Inflammatory macrophage treated with lipopolysaccharide for 1 hour (primary cell): ENCODE results near the gene TYW5.
A peak's percentile ranks its signal among the peaks of the same experiment; 100 is the strongest.
"Not testable (repeated sequence)": the region's sequence is repeated elsewhere in the genome, so short reads cannot be mapped to it uniquely, and the experiment has no call there.

Source experiments
- DNase-seq, 2 donors: peaks; one replicate each; pipeline ENCODE4 v3.0.0-alpha.2; 2020 to 2022

TYW5 gene

DNA sequence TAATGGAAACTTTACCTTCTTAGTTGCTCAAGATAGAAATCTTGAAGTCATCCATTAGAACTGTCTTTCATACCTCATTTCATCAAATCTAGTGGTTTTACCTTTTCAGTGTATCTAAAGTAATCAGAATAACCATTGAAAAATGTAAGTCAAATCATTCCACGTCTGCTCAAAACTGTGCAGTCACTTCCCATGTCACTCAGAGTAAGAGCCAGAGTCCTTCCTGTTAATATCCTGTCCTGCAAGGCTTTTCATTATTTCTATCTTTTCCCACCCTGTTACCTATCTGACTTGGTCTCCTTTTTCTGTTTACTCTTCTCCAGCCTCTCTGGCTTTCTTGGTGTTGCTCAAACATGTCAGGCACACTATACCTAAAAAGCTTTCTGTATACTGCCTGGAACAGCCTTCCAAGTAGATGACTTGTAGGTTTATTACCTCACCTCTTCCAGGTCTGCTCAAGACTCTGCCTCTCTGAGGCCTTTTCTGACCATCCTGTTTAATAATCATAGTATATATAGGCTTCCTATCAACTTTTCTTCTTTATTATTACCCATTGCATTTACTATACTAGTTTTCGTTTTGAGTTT lies 40.8 kb downstream of the TYW5 start:
- DNase-seq: no peak

DNA sequence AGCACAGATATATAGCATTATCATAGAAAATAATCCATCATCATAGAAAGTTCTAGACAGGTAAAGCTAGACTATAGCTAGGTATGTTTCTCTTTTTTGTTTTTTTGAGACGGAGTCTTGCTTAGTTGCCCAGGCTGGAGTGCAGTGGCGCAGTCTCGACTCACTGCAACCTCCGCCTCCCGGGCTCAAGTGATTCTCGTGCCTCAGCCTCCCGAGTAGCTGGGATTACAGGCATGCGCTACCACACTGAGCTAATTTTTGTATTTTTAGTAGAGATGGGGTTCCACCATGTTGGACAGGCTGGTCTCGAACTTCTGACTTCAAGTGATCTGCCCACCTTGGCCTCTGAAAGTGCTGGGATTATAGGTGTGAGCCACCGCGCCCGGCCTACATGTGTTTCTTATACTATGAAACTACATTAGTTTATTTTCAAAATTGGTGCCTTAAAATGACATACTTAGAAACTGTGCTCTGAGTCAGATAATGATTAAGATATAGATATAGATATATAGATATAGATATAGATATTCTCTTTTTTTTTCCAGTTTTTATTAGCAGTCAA lies 42.7 kb downstream of the TYW5 start:
- not testable (repeated sequence) for DNase-seq

DNA sequence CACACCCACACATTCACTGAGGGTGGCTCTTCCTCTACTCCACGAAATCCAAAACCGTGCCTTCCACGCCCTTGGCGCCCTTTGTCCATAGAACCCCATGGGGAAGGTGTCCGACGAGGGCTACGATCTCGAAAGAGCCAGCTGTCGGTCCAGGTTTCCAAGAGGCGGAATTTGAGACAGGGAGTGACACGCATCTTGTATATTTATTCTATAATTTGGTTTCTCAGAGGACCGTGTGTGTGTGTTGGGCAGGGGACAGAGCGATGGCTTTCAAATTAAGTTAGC lies 43.5 kb downstream of the TYW5 start:
- DNase-seq: peak; percentile 59 to 72

DNA sequence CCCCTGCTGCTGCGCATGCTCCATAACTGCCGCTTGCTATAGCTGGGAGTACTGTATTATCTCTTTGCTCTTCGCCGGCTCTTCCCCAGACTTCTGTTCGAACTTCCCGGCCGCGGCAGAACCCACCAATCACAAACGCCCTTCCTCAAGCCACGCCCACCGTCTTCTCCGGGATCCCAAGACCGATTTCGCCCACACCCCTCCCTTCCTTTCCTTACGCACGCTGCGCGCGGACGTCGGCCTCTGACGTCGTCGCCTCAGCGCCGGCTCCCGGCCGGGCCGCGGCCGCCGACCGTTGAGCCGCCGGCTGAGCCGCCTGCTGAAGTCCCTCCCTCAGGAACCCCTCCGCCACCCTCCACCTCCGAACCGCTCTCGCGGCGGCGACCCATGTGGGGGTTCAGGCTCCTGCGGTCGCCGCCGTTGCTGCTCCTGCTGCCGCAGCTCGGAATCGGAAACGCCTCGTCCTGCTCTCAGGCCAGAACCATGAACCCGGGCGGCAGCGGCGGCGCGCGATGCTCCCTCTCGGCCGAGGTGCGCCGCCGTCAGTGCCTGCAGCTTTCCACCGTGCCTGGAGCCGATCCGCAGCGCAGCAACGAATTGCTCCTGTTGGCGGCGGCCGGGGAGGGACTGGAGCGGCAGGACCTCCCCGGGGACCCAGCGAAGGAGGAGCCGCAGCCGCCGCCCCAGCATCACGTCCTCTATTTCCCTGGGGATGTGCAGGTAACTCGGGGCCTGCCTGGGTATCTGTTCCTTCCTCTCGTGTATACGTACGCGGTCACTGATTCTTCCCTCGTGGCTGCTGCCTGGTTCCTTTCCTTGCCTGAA lies 44.0 kb downstream of the TYW5 start, which contains the start of gene C2orf69:
TSS of gene C2orf69 (plus strand) at position 242 of the 825 bp plus-strand sequence. CDS start at position 388, 146 bp downstream.
- DNase-seq: peak; percentile 95 to 99

DNA sequence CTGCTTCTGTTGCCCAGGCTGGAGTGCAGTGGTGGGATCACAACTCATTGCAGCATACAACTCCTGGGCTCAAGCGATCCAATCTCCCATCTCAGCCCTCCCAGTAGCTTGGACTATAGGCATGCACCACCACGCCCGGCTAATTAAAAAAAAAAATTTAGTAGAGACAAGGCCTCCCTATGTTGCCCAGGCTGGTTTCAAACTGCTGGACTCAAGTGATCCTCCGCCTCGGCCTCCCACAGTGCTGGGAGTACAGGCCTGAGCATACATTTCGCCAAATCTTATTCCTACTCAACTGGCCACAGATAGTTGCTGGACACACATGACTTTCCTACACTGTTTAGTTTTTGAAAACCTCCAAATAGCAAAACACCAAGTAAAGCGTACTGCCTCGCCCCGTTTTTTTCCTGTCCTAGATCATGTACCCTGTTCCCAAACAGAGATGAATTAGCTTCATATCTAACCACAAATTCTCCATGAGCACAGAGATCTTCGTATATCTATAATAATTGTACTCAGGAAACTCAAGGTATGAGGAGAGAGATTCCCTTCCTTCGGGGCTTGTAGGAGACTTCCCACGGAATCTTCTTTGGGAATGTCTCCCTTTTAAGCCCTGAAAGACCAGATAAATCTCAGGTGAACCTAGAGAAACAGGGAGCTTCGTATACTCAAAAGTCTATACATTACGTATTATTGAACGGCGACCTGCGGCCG lies 44.8 kb downstream of the TYW5 start:
- no peak for DNase-seq

DNA sequence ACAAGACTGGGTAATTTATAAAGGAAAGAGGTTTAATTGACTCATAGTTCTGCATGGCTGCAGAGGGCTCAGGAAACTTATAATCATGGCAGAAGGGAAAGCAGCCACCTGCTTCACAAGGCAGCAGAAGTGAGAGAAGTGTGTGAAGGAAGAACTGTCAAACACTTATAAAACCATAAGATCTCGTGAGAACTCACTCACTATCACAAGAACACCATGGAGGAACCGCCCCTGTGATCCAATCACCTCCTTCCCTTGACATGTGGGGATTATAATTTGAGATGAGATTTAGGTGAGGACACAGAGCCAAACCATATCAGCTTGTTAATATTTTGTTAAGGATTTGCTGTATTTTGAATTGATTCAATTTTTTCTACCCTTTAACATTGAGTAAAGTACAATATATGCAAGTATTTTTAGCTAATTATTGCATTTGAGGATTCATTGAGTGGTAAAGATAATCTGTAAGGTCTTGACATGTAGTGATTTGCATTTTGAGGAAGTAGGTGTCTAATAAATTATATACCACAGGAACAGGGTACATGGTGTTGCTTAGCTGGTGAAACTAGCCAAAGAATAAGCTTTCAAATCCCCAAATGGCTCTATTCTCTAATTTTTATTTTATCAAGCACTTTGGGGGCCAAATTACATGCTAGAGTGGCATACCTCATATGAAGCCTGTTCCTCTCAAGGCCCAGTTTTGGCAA lies 48.1 kb downstream of the TYW5 start:
- no peak for DNase-seq

DNA sequence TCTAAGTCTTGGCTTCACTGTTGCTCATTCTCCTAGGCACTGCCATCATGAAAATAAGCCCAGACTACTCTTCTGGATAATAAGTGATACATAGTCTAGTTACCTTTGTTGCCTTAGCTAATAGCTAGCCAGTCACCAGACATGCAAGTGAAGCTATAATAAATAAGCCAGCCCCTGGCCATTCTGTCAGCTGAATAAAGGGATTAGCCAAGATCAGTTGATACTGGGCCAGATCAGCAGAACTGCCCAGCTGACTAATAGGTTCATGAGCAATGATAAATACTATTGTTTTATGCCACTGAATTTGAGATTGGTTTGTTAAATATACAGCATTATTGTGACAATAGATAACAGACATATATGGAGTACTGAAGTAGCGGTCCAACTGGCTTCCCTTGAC lies 52.2 kb downstream of the TYW5 start:
- no peak for DNase-seq

DNA sequence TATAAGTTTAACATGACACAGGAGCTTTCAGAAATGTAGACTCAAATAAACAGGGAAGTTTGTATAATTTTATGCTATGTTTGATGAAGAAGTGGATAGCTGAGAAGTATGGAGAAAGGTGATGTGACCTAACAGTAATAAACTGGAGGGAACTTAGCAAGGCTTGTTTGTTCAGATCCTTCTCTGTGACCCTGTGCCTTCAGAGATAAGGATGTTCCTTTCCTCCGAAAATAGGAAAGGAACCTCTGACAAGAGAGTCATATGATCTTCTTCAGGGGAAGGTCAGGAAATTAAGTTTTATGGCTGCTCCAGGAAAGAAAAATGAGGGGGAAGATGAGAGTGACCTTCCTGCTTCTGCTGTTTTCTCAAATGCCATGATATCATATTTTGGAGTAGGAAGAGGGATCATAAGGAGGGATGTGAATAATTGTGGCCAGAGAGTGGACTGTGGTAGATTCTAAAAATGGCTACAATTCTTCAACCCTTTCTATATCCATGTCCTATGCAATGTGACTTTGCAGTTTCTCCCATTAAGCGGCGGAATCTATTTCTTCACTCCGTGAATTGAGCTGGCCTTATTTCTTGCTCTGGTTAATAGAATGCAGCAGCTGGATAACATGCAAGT lies 52.7 kb downstream of the TYW5 start:
- DNase-seq: no peak

DNA sequence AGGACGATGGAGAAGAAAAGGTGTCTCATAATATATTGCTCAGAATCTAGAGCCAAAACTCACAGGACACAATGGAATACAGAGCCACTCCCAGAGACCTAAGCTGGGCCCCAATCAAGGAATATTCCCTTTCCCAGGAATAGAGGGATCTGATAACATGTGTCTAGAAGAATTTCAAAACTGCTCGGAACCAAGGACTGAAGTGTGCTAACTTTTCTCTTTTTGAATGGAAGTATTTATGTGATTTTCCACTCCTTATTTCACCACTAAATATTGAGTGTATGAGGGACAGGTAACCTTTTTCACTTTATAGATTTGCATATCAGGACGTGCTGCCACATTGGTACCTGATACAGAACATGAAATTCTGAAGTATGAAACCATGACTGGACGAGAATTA lies 53.3 kb downstream of the TYW5 start:
- no peak for DNase-seq

DNA sequence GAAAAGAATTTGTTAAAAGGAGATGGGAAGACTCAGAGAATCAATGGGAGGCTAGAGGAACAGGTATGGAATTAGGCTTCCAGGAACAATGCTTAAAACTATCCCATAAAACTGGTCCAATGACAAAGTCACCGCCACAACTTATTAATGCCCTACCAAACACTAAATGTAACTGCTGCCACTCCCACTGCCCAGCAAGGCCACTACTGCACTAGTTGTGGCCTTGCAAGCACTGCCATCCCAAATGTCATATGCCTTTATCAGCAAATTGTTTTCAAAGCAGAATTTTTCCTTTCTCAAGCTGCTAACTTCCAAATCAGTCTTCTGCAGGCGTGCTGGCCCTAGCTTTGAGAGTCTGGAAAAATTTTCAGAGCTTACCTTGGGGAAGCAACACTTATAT lies 58.7 kb downstream of the TYW5 start:
- DNase-seq: no peak

DNA sequence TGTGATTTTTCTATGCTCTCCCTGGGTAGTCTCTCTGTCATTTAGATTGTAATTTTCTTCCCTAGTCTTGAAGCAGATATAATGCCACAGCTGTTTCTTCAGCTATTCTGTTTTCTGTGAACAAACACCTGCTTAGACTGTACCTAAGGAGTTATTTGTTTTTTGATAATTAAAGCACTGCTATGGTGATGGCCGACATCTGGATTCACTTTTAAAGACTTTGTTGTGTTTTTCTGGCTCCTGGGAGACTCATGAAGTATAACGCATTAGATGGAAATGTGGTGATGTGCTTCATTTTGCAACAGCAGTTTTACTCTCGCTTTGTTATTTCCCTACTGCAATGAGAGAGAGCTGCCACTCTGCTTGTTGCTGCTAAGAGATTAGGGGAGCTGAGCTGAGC lies 59.9 kb downstream of the TYW5 start:
- DNase-seq: no peak

DNA sequence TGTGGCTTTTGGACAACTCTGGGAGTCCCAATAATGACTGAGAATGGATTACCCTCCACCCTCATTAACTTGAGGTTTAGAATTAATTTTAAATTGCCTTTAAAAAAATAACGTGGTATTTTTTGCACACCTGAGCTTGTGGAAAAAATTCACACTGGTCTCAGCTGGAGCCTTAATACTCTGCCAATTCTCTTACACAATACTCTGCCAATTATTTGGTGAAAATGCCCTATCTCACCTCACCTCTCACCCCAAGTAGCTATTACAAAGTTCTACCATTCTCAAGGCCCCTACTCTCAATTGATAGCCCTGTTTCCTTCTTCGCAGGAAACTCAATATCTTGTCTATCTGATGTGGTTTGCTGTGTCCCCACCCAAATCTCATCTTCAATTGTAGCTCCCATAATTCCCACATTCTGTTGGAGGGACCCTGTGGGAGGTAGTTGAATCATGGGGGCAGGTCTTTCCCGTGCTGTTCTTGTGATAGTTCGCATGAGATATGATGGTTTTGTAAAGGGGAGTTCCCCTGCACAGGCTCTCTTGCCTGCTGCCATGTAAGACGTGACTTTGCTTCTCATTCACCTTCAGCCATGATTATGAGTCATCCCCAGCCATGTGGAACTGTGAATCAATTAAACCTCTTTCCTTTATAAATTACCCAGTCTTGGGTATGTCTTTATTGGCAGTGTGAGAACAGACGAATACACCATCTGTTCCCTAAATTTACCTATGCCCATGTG lies 71.6 kb downstream of the TYW5 start:
- DNase-seq: no peak

DNA sequence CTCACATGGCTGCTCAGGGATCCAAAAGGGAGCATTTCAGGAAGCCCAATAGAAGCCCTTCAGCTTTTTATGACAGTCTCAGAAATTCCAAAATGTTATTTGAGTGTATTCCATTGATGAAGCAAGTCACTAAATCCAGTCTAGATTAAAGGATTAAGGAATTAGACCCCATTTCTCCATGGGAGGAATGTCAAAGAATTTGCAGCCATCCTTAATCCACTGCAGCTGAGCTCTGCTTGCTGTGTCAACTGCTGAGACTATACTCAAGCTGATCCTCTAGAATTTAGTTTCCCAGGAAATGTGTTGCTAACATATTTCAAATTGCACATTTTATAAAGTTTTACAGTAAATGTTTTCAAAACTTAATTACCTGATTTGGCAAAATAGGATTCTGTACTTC lies 72.6 kb downstream of the TYW5 start:
- DNase-seq: no peak
